Stomach (tissue), 9 donors: Measurements from ENCODE around the gene CENPP. TPM values are rescaled to one million over a fixed set of nuclear protein-coding genes. Genes with fewer than 3 reads are reported as not detected.

Experiments
- DNase-seq, 2 donors: peaks; one replicate each; pipeline versions ENCODE4 v3.0.0 to v3.0.0-alpha.2; 2013 to 2019
- H3K27ac ChIP-seq, 5 donors: fragments of 200-600 bp in 4 of 5; sonication (generic) in 4 of 5; one replicate each; pipeline ENCODE4 v1.5.1; 2013 to 2019; ENCODE audit warnings: mild to moderate bottlenecking in 1 of 5, moderate library complexity in 1 of 5
- H3K27me3 ChIP-seq, 3 donors: fragments of 200-600 bp; sonication (generic); one replicate each; pipeline ENCODE4 v1.5.1; 2017 to 2019; ENCODE audit warnings: mixed run types in 1 of 3
- H3K36me3 ChIP-seq, 4 donors: fragments of 200-600 bp; sonication (generic); 1 replicate in 3 of 4; 2 replicates in 1 of 4; pipeline ENCODE4 v1.5.1; 2016 to 2019
- H3K4me1 ChIP-seq, 4 donors: fragments of 200-600 bp; sonication (generic); one replicate each; pipeline ENCODE4 v1.5.1; 2016 to 2019
- H3K4me3 ChIP-seq, 4 donors: fragments of 200-600 bp; sonication (generic) in 3 of 4; one replicate each; pipeline ENCODE4 v1.5.1; 2016 to 2019; ENCODE audit warnings: mild to moderate bottlenecking in 1 of 4
- H3K9me3 ChIP-seq, 4 donors: fragments of 200-600 bp; sonication (generic); one replicate each; pipeline ENCODE4 v1.5.1; 2016 to 2019
- CTCF ChIP-seq, 7 experiments: fragments of 450-650 bp in 4 of 7; fragments of 200-600 bp in 3 of 7; sonication (generic) in 3 of 7; IDR thresholded peaks; one replicate each; pipeline ENCODE4 v1.5.1; 2016 to 2019; ENCODE audit warnings: antibody characterized with exemption in 7 of 7, control low read depth in 2 of 7, mild to moderate bottlenecking in 1 of 7
- EP300 ChIP-seq: sonication (generic); formaldehyde crosslinking; IDR thresholded peaks from one replicate; pipeline ENCODE4 v1.6.1; 2017; ENCODE audit warnings: antibody characterized with exemption
- POLR2A ChIP-seq, 4 donors: fragments of 450-650 bp; IDR thresholded peaks; one replicate each; pipeline ENCODE4 v1.6.1; 2016; ENCODE audit warnings: antibody characterized with exemption in 4 of 4, control low read depth in 2 of 4, mild to moderate bottlenecking in 1 of 4, moderate library complexity in 1 of 4
- POLR2AphosphoS5 ChIP-seq, 3 donors: sonication (generic); formaldehyde crosslinking; IDR thresholded peaks; one replicate each; pipeline ENCODE4 v1.6.1; 2016; ENCODE audit warnings: antibody characterized with exemption in 3 of 3
- WGBS, 5 donors: extraction: QIAGEN DNeasy Blood & Tissue Kit in 3 of 5; methylation state at CpG; one replicate each; pipeline versions ENCODE4 v1.1.5 to v1.1.7; 2013 to 2018; 5-methylcytosine and 5-hydroxymethylcytosine counted together
- intact Hi-C: fragments of 100-400 bp; cut with DNase I; formaldehyde crosslinking; loops from one replicate; pipeline ENCODE4 v1.15.1; 2023; ENCODE audit warnings: low total_unique reads
- polyA plus RNA-seq, 3 donors: library from polyadenylated mRNA; stranded (reverse); fragments of 200-250 nt; gene quantifications; one replicate each; pipeline ENCODE4 v1.2.3, GENCODE V29; 2013
- total RNA-seq, 5 donors: library from RNA; depleted of rRNA; stranded (reverse); fragments of >200 nt; gene quantifications; one replicate each; pipeline versions ENCODE4 v1.1.0 to v1.2.3, GENCODE V29; 2014 to 2016
- donor health status: healthy with polysubstance abuse.
- donor health status: Bipolar disorder and iron deficiency.
- donor health status: healthy.

Gene CENPP
- total and polyA plus RNA-seq, 8 donors, result 1.3 to 37.9 (median 3.2) TPM

- WGBS, 5 donors, result 47 to 81% (median 76%) methylated on average over 3 of the region's 3 CpGs
- Histone ChIP-seq H3K27me3 (no peaks in the 10 kb centered on the region), H3K27ac (peak overlapping the region in 4 of 5 donors; percentile 34 to 78 (median 61)), H3K9me3 (no peaks in the 10 kb centered on the region), H3K4me1 (peaks cover 4 to 55% (median 33%) of the 10 kb centered on the region in 4 donors), H3K4me3 (no peak overlapping the region), H3K36me3 (no peaks in the 10 kb centered on the region)
- peak in 1 of 2 donors; percentile 81 for DNase-seq
- intact Hi-C loops, result no loop called here
- TF ChIP-seq EP300 (peak; percentile 10), POLR2AphosphoS5 (IDR thresholded peaks at IDR 0.05) (peak; percentile 14 to 65 (median 20)), CTCF (IDR thresholded peaks at IDR 0.05) (no peak)
Observed at GRCh38 chr9:92506184-92506857, 180.6 kb downstream of the CENPP start.

DNA sequence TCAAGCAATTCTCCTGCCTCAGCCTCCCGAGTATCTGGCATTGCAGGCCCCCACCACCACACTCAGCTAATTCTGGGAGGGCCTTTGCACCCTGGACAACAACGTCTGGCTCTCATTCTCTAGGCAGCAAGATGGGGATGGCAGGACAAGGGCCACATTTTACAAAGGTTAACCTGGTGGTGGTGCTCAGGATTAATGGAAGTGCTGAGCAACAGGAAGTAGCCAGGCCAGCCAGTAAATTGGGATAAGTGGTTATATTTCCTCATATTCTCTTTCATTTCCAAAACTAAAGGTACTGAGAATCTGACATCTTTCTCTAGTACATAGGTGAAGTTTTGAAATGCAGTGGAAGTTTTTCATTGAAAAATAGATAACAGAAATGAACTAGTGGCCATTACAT is 181.3 kb downstream of the CENPP start:
- Histone ChIP-seq H3K27ac (peak overlapping the region in 4 of 5 donors; percentile 34 to 78 (median 61)), H3K4me3 (no peak overlapping the region), H3K36me3 (no peaks in the 10 kb centered on the region), H3K9me3 (no peaks in the 10 kb centered on the region), H3K27me3 (no peaks in the 10 kb centered on the region), H3K4me1 (peaks cover under 1 to 48% (median 31%) of the 10 kb centered on the region in 4 donors)
- no peak for DNase-seq
- TF ChIP-seq EP300 (no peak), CTCF (IDR thresholded peaks at IDR 0.05) (no peak), POLR2AphosphoS5 (IDR thresholded peaks at IDR 0.05) (no peak), POLR2A (IDR thresholded peaks at IDR 0.05) (no peak)
- 83 to 95% (median 91%) methylated on average over 2 of the region's 2 CpGs for WGBS, 5 donors
- intact Hi-C loops, result no loop called here

- peak overlapping the region in 4 of 5 donors; percentile 20 to 78 (median 61) for H3K27ac ChIP-seq
Observed at GRCh38 chr9:92507496-92507895, 181.7 kb downstream of the CENPP start.

More at GRCh38 chr9:92507496-92507895, 181.7 kb downstream of the CENPP start:
- Histone ChIP-seq H3K36me3 (no peaks in the 10 kb centered on the region), H3K4me1 (peaks cover 0 to 48% (median 31%) of the 10 kb centered on the region in 4 donors), H3K27me3 (no peaks in the 10 kb centered on the region), H3K9me3 (no peaks in the 10 kb centered on the region), H3K4me3 (no peak overlapping the region)
- 65 to 77% (median 68%) methylated on average over 4 of the region's 4 CpGs for WGBS, 5 donors
- TF ChIP-seq POLR2A (IDR thresholded peaks at IDR 0.05), result no peak
- no peak for TF ChIP-seq CTCF (IDR thresholded peaks at IDR 0.05)
- no peak for DNase-seq
- intact Hi-C loops, result no loop called here
